ENCODE measurements around the gene TBCCD1.
"Not testable (repeated sequence)": the region's sequence is repeated elsewhere in the genome, so short reads cannot be mapped to it uniquely, and the experiment has no call there.

Gene TBCCD1

GRCh38 chr3:186596568-186597287, 29.6 kb upstream of the TBCCD1 start:
- no peak for DNase-seq

GRCh38 chr3:186594591-186595113, 27.5 kb upstream of the TBCCD1 start:
- no peak for DNase-seq

GRCh38 chr3:186593862-186594261, 26.7 kb upstream of the TBCCD1 start:
- no peak for DNase-seq

GRCh38 chr3:186592682-186593081, 25.5 kb upstream of the TBCCD1 start:
- no peak for DNase-seq

- DNase-seq: no peak
Observed at GRCh38 chr3:186590580-186591295, 23.6 kb upstream of the TBCCD1 start.

- no peak for DNase-seq
Observed at GRCh38 chr3:186589856-186590579, 22.9 kb upstream of the TBCCD1 start.

- no peak for DNase-seq
Observed at GRCh38 chr3:186589121-186589520, 22.0 kb upstream of the TBCCD1 start.

- DNase-seq: no peak
Observed at GRCh38 chr3:186588632-186589031, 21.5 kb upstream of the TBCCD1 start.

- DNase-seq: no peak
Observed at GRCh38 chr3:186587183-186587582, 20.0 kb upstream of the TBCCD1 start.

- DNase-seq: not testable (repeated sequence)
Observed at GRCh38 chr3:186586245-186586644, 19.1 kb upstream of the TBCCD1 start.

- no peak for DNase-seq
Observed at GRCh38 chr3:186583831-186584230, 16.7 kb upstream of the TBCCD1 start.

- no peak for DNase-seq
Observed at GRCh38 chr3:186582541-186582940, 15.4 kb upstream of the TBCCD1 start.

GRCh38 chr3:186580785-186581184, 13.6 kb upstream of the TBCCD1 start:
- no peak for DNase-seq

- DNase-seq: peak; percentile 23
Observed at GRCh38 chr3:186577521-186577920, 10.4 kb upstream of the TBCCD1 start.

GRCh38 chr3:186571644-186572013, 4.5 kb upstream of the TBCCD1 start:
- no peak for DNase-seq

- DNase-seq: no peak
Observed at GRCh38 chr3:186570941-186571643, 4.0 kb upstream of the TBCCD1 start.

- DNase-seq: peak; percentile 100
Observed at GRCh38 chr3:186570096-186570940, 3.2 kb upstream of the TBCCD1 start, which contains the start of gene DNAJB11. TSS of gene DNAJB11 (plus strand) at chr3:186570720. CDS start at chr3:186570898, 178 bp downstream.

GRCh38 chr3:186569779-186570095, 2.6 kb upstream of the TBCCD1 start:
- DNase-seq: no peak

GRCh38 chr3:186569361-186569760, 2.2 kb upstream of the TBCCD1 start:
- not testable (repeated sequence) for DNase-seq

GRCh38 chr3:186566772-186567071, 417 bp downstream of the TBCCD1 start:
- DNase-seq: no peak

- DNase-seq: no peak
Observed at GRCh38 chr3:186564586-186564985, 2.6 kb downstream of the TBCCD1 start.

- DNase-seq: no peak
Observed at GRCh38 chr3:186552408-186553031, 14.6 kb downstream of the TBCCD1 start.
